Subcutaneous adipose tissue (tissue), 4 donors: ENCODE measurements around the gene FDX1. TPM values are rescaled to one million over a fixed set of nuclear protein-coding genes. Genes with fewer than 3 reads are reported as not detected.

Experiments
- CTCF ChIP-seq: fragments of 450-650 bp; IDR thresholded peaks from one replicate; pipeline ENCODE4 v1.5.1; 2016; ENCODE audit warnings: low read depth, mild to moderate bottlenecking, control low read depth, antibody characterized with exemption, moderate library complexity
- total RNA-seq, 4 donors: library from RNA; depleted of rRNA; stranded (reverse); fragments of >200 nt; gene quantifications; one replicate each; pipeline ENCODE4 v1.1.0, GENCODE V29; 2016

Gene FDX1
- total RNA-seq, 4 donors from 2014 or later: 14.3 to 42.8 (median 17.2) TPM

- TF ChIP-seq CTCF: no peak
Measured at GRCh38 chr11:110467556-110467955, 37.8 kb downstream of the FDX1 start.

- TF ChIP-seq CTCF: no peak
Measured at GRCh38 chr11:110468121-110468520, 38.4 kb downstream of the FDX1 start.

GRCh38 chr11:110469127-110469526, 39.4 kb downstream of the FDX1 start:
- no peak for TF ChIP-seq CTCF

GRCh38 chr11:110470716-110471115, 41.0 kb downstream of the FDX1 start:
- no peak for TF ChIP-seq CTCF

GRCh38 chr11:110471371-110471770, 41.6 kb downstream of the FDX1 start:
- no peak for TF ChIP-seq CTCF

- TF ChIP-seq CTCF: no peak
Measured at GRCh38 chr11:110472858-110473257, 43.1 kb downstream of the FDX1 start.

GRCh38 chr11:110473706-110474105, 44.0 kb downstream of the FDX1 start:
- TF ChIP-seq CTCF: no peak

GRCh38 chr11:110474578-110474977, 44.8 kb downstream of the FDX1 start:
- TF ChIP-seq CTCF: no peak
